Measurements from ENCODE around the gene RRAS. TPM values are rescaled to one million over a fixed set of nuclear protein-coding genes. Genes with fewer than 3 reads are reported as not detected.
A peak's percentile ranks its signal among the peaks of the same experiment; 100 is the strongest.

The RRAS gene
- total RNA-seq, 1 experiment from 2014 or later: 55.9 TPM

GRCh38 chr19:49640113-49640898 is at the start of gene RRAS (continued):
- TF ChIP-seq ZBTB33 (IDR thresholded peaks at IDR 0.05; ENCODE audit: extremely low read depth, insufficient replicate concordance, low read length) (peak; percentile 74), EZH2phosphoT487 (IDR thresholded peaks at IDR 0.05; ENCODE audit: borderline replicate concordance) (no peak), EGR1 (IDR thresholded peaks at IDR 0.05; ENCODE audit: low read depth) (peak; percentile 64), ATF3 (IDR thresholded peaks at IDR 0.05) (no peak), TCF7L2 (IDR thresholded peaks at IDR 0.05; ENCODE audit: borderline replicate concordance, extremely low read depth, insufficient read depth, insufficient read length) (peak; percentile 22)

GRCh38 chr19:49689133-49690078 is 49.5 kb upstream of the RRAS start, which contains the start of gene ADM5:
ADM5 (plus strand) TSS chr19:49689594; CDS start chr19:49689838, 244 bp downstream.
- CTCF ChIA-PET: no interaction called here
- no TSS peak for BruUV-seq (replicated peaks)
- Histone ChIP-seq H3K9me2 (ENCODE audit: insufficient read depth) (no peaks in the 10 kb centered on the region), H3K79me2 (ENCODE audit: insufficient read depth, low read length) (peaks cover 17% of the 10 kb centered on the region; the same call in 1 of the 2 replicates), H4K20me1 (ENCODE audit: insufficient read depth) (peaks cover 4% of the 10 kb centered on the region; the same call in 1 of the 2 replicates), H3K27me3 (ENCODE audit: insufficient read depth, low read length) (no peaks in the 10 kb centered on the region), H2AFZ (ENCODE audit: low read depth, low read length, poor library complexity, severe bottlenecking) (no peak within 1 kb of the TSS), H3K36me3 (ENCODE audit: control insufficient read depth in 1 of 2, insufficient read depth in 2 of 2, low read length in 2 of 2) (peaks cover 23 to 27% of the 10 kb centered on the region in 2 experiments), H3K9ac (ENCODE audit: low read length) (peak within 1 kb of the TSS; percentile 59), H3K4me2 (ENCODE audit: low read length) (peak within 1 kb of the TSS; percentile 80), H3K27ac (ENCODE audit: low read depth, low read length) (peak within 1 kb of the TSS; percentile 36; the same call in 1 of the 2 replicates), H3K4me1 (ENCODE audit: control insufficient read depth in 1 of 2, insufficient read depth in 2 of 2, low read length in 2 of 2) (peaks cover 0 to 26% of the 10 kb centered on the region in 2 experiments; a peak in 2 of 4 replicates), H3K4me3 (replicated peaks in 1 of 2; ENCODE audit: low read depth in 1 of 2, low read length in 2 of 2) (peak within 1 kb of the TSS; percentile 28 to 58), H3K9me3 (ENCODE audit: control insufficient read depth in 1 of 2, insufficient read depth in 1 of 2, low read depth in 1 of 2, low read length in 2 of 2) (no peaks in the 10 kb centered on the region)
- DNase-seq (ENCODE audit: low read depth, low spot score) (no peak), ATAC-seq (peak; percentile 62)
- POLR2A ChIA-PET: no interaction called here
- TF ChIP-seq RAD21 (IDR thresholded peaks at IDR 0.05; ENCODE audit: low read depth) (peak; percentile 29; the same call in 1 of the 2 replicates), POLR2AphosphoS5 (IDR thresholded peaks at IDR 0.05; ENCODE audit: low read depth, low read length) (peak; percentile 12; the same call in 1 of the 2 replicates), ZBTB33 (IDR thresholded peaks at IDR 0.05; ENCODE audit: extremely low read depth, insufficient replicate concordance, low read length) (no peak), CTCF (IDR thresholded peaks at IDR 0.05 in 2 of 3, conservative IDR thresholded peaks at IDR 0.05 in 1 of 3; ENCODE audit: borderline replicate concordance in 1 of 3, insufficient read depth in 1 of 3, low read depth in 2 of 3, low read length in 2 of 3) (peak; percentile 15 to 56 (median 44); a peak in 4 of 6 replicates)
- RAD21 ChIA-PET (ENCODE audit: low non-redundant PET in 1 of 2, low total read pairs in 2 of 2, uncharacterized antibody in 2 of 2, unreplicated experiment in 2 of 2): interaction anchor here in 1 of 2 experiments (0.5 kb wide), 1 partner anchor 53 kb away, joined by 5 read pairs; no protein-coding TSS in a partner anchor
- intact Hi-C loops (cut with micrococcal nuclease): no loop called here

Data from HCT116 (cell line).